HG02642 (cell line): ENCODE measurements around the gene PTEN.

Experiments used
- ATAC-seq: cut with Tn5 transposase; IDR thresholded peaks from one replicate; pipeline ENCODE4 v1.9.1; 2021; ENCODE audit warnings: mild to moderate bottlenecking; ENCODE audit not compliant: unreplicated experiment, poor library complexity

The PTEN gene

GRCh38 chr10:87961314-87961713 lies 97.9 kb downstream of the PTEN start:
- no peak for ATAC-seq

GRCh38 chr10:87966459-87966858 lies 103.0 kb downstream of the PTEN start:
- ATAC-seq, result no peak

- no peak for ATAC-seq
Observed at GRCh38 chr10:87973635-87974034, 110.2 kb downstream of the PTEN start.

- ATAC-seq, result no peak
Observed at GRCh38 chr10:87974130-87974529, 110.7 kb downstream of the PTEN start.

- ATAC-seq, result no peak
Observed at GRCh38 chr10:87974769-87975168, 111.3 kb downstream of the PTEN start.

- no peak for ATAC-seq
Observed at GRCh38 chr10:87976101-87976743, 112.8 kb downstream of the PTEN start.

GRCh38 chr10:87978166-87978565 lies 114.7 kb downstream of the PTEN start:
- ATAC-seq, result no peak

- ATAC-seq, result no peak
Observed at GRCh38 chr10:87979847-87980246, 116.4 kb downstream of the PTEN start.

GRCh38 chr10:87983716-87984115 lies 120.3 kb downstream of the PTEN start:
- no peak for ATAC-seq

- ATAC-seq, result no peak
Observed at GRCh38 chr10:87987206-87987605, 123.8 kb downstream of the PTEN start.

GRCh38 chr10:87991946-87992345 lies 128.5 kb downstream of the PTEN start:
- no peak for ATAC-seq

GRCh38 chr10:88004451-88004850 lies 141.0 kb downstream of the PTEN start:
- ATAC-seq, result no peak

GRCh38 chr10:88006261-88006660 lies 142.8 kb downstream of the PTEN start:
- no peak for ATAC-seq

GRCh38 chr10:88008866-88009470 lies 145.5 kb downstream of the PTEN start:
- ATAC-seq, result no peak

- no peak for ATAC-seq
Observed at GRCh38 chr10:88012641-88013040, 149.2 kb downstream of the PTEN start.

GRCh38 chr10:88017781-88018180 lies 154.4 kb downstream of the PTEN start:
- no peak for ATAC-seq

GRCh38 chr10:88019753-88020152 lies 156.3 kb downstream of the PTEN start:
- no peak for ATAC-seq
